GM19324 (cell line): ENCODE measurements around the gene KAZALD1.
A peak's percentile ranks its signal among the peaks of the same experiment; 100 is the strongest.

Experiments
- ATAC-seq: cut with Tn5 transposase; IDR thresholded peaks from one replicate; pipeline ENCODE4 v1.9.1; 2021; ENCODE audit warnings: mild to moderate bottlenecking, moderate library complexity; ENCODE audit not compliant: unreplicated experiment, low FRiP score

KAZALD1 gene

GRCh38 chr10:101061624-101062231 lies at the start of gene KAZALD1:
TSS of gene KAZALD1 (plus strand) at chr10:101061989. CDS start at chr10:101062593, 604 bp downstream.
- ATAC-seq = no peak

- peak; percentile 51 for ATAC-seq
These were observed 49.0 kb upstream of the KAZALD1 start for GRCh38 chr10:101012525-101013364.

GRCh38 chr10:101013365-101013825 lies 48.4 kb upstream of the KAZALD1 start:
- no peak for ATAC-seq

- no peak for ATAC-seq
These were observed 47.4 kb upstream of the KAZALD1 start for GRCh38 chr10:101014230-101014884.

- ATAC-seq = no peak
These were observed 46.7 kb upstream of the KAZALD1 start for GRCh38 chr10:101014966-101015581.

- no peak for ATAC-seq
These were observed 46.2 kb upstream of the KAZALD1 start for GRCh38 chr10:101015582-101015973.

- ATAC-seq = no peak
These were observed 45.0 kb upstream of the KAZALD1 start for GRCh38 chr10:101016814-101017213.

GRCh38 chr10:101018118-101018599 lies 43.6 kb upstream of the KAZALD1 start:
- ATAC-seq = no peak

GRCh38 chr10:101018600-101019439 lies 43.0 kb upstream of the KAZALD1 start:
- ATAC-seq = no peak

GRCh38 chr10:101019440-101019703 lies 42.4 kb upstream of the KAZALD1 start:
- no peak for ATAC-seq

GRCh38 chr10:101020427-101021075 lies 41.2 kb upstream of the KAZALD1 start:
- ATAC-seq = no peak

GRCh38 chr10:101021239-101021638 lies 40.5 kb upstream of the KAZALD1 start:
- no peak for ATAC-seq

- no peak for ATAC-seq
These were observed 40.0 kb upstream of the KAZALD1 start for GRCh38 chr10:101021692-101022251.

- no peak for ATAC-seq
These were observed 38.7 kb upstream of the KAZALD1 start for GRCh38 chr10:101022967-101023705.

- no peak for ATAC-seq
These were observed 34.6 kb upstream of the KAZALD1 start for GRCh38 chr10:101027106-101027720.

- ATAC-seq = no peak
These were observed 33.1 kb upstream of the KAZALD1 start for GRCh38 chr10:101028446-101029337.
